ENCODE data around the gene DEDD2.

DEDD2 gene

DNA sequence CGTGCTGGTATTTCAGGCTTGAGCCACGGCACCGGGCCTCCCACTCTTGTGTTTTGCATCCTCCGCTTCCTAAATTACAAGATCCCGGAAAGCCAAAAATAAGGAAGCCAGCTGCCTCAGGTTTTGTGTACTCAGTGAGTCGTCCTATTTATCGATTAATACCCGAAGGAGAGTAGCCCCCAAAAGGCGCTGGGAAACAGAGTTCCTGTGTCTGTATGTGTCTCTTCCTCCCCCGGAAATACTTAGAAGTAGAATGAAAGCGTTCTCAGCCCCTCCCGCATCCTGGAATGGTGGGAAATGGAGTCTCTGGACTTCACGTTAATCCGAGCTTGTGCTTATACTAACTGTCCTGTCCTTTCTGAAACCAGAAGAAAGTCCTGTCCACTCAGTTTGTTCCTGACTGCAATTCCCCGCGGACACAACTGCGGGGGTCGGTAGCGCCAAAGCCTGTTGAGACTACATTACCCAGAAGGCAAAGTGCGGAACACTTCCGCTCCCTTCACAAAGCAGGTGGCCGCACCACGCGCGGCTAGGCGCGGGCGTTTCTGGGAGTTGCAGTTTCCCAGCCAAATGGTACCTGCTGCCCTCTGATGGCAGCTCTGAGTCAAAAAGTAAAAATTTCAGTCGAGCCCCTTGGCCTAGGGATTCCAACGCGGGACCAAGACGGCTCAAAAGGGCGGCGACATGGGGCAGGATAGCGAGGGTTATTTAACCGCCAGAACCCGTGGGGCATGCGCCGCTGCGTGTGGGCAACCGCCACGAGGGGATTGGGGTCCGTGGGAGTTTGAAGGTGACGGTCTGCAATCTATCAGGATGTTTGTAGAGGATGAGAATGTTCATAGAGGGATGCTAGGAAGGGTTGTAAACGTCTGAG lies 27.1 kb upstream of the DEDD2 start:
- Histone ChIP-seq H3K9ac (ENCODE audit: low read depth, low read length) (peak overlapping the region; percentile 82), H3K4me1 (ENCODE audit: insufficient read depth, low read length) (peaks cover 38% of the 10 kb centered on the region), H3K27me3 (ENCODE audit: insufficient read depth, low read length, poor library complexity) (no peaks in the 10 kb centered on the region), H3K36me3 (ENCODE audit: insufficient read depth, low read length) (peaks cover 24% of the 10 kb centered on the region), H3K9me3 (ENCODE audit: insufficient read depth, low read length, severe bottlenecking) (no peaks in the 10 kb centered on the region), H3K4me2 (ENCODE audit: insufficient read depth, low read length) (peak overlapping the region; percentile 97), H3K27ac (ENCODE audit: low read length) (peak overlapping the region; percentile 94), H3K4me3 (ENCODE audit: low read depth in 1 of 2, low read length in 2 of 2) (peak overlapping the region; percentile 65 to 70), H4K20me1 (ENCODE audit: insufficient read depth, low read length) (peaks cover 17% of the 10 kb centered on the region; the same call in 1 of the 2 replicates), H3K79me2 (ENCODE audit: insufficient read depth, low read length) (peaks cover 36% of the 10 kb centered on the region), H2AFZ (ENCODE audit: low read depth, low read length) (peak overlapping the region; percentile 74)
- DNase-seq (peak; percentile 95), ATAC-seq (ENCODE audit: insufficient read depth, low read depth) (peak; percentile 50)
- TF ChIP-seq, protein P1, sequence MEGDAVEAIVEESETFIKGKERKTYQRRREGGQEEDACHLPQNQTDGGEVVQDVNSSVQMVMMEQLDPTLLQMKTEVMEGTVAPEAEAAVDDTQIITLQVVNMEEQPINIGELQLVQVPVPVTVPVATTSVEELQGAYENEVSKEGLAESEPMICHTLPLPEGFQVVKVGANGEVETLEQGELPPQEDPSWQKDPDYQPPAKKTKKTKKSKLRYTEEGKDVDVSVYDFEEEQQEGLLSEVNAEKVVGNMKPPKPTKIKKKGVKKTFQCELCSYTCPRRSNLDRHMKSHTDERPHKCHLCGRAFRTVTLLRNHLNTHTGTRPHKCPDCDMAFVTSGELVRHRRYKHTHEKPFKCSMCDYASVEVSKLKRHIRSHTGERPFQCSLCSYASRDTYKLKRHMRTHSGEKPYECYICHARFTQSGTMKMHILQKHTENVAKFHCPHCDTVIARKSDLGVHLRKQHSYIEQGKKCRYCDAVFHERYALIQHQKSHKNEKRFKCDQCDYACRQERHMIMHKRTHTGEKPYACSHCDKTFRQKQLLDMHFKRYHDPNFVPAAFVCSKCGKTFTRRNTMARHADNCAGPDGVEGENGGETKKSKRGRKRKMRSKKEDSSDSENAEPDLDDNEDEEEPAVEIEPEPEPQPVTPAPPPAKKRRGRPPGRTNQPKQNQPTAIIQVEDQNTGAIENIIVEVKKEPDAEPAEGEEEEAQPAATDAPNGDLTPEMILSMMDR (IDR thresholded peaks at IDR 0.05; ENCODE audit: borderline replicate concordance, extremely low read depth, low read length, poor library complexity, severe bottlenecking), result peak; percentile 79
- TF ChIP-seq EZH2 (IDR thresholded peaks at IDR 0.05; ENCODE audit: borderline replicate concordance, low read depth, low read length, severe bottlenecking), result no peak

DNA sequence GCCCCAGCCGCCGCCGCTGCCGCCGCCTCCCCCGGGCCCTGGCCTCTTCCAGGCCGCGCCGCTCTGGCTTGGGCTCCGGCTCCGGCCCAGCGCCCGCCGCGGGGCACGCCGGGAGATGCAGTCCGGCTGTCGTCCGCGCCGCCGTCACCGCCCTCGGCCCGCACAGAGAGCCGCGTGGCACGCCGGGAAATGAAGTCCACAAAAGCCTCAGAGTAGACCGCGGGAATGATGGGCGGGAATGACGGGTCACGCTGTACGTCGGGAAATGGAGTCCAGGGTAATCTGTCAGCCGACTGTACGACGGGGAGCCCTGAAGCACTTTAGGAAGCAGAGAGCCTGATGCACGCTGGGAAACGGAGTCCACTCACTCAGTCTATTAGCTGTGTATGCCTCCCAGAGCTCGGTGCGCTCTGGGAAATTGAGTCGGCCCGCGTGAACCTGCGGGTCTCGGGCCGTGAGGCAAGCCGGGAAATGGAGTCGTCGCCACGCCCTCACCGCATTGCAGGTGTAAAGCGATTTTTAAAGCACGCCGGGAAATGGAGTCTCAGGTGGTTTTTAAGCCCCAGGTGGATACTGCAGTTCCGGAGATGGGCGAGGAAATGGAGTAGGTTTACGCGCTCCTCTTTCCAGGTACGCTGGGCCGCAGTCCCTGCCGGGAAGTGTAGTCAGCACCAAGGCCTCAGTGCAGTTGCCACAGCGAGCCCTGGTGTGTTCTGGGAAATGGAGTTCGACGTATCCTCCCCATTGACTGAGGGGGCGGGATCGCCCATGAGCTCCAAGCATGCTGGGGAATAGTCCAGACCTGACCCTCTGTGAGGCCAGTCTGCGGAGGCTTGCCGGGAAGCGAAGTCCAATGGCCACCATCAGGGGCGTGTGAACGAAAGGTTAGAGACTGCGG lies 25.3 kb upstream of the DEDD2 start, which contains the start of gene GSK3A:
GSK3A (minus strand) TSS at position 91 of the 898 bp plus-strand sequence. CDS start 137 bp downstream, outside the sequence.
- no peaks in the 10 kb centered on the region for H3K9me3 ChIP-seq (ENCODE audit: insufficient read depth, low read length, severe bottlenecking)
- DNase-seq (peak; percentile 97), ATAC-seq (ENCODE audit: insufficient read depth, low read depth) (peak; percentile 80)
- H4K20me1 ChIP-seq (ENCODE audit: insufficient read depth, low read length), result peaks cover 22% of the 10 kb centered on the region; the same call in 1 of the 2 replicates
- peak within 1 kb of the TSS; percentile 70 to 85 for H3K4me3 ChIP-seq (ENCODE audit: low read depth in 1 of 2, low read length in 2 of 2)
- H3K27ac ChIP-seq (ENCODE audit: low read length), result peak within 1 kb of the TSS; percentile 94
- H3K79me2 ChIP-seq (ENCODE audit: insufficient read depth, low read length), result peaks cover 51% of the 10 kb centered on the region
- H3K27me3 ChIP-seq (ENCODE audit: insufficient read depth, low read length, poor library complexity), result no peaks in the 10 kb centered on the region
- peaks cover 44% of the 10 kb centered on the region for H3K4me1 ChIP-seq (ENCODE audit: insufficient read depth, low read length)
- peak within 1 kb of the TSS; percentile 82 for H3K9ac ChIP-seq (ENCODE audit: low read depth, low read length)
- H3K36me3 ChIP-seq (ENCODE audit: insufficient read depth, low read length), result peaks cover 29% of the 10 kb centered on the region
- peak within 1 kb of the TSS; percentile 81 for H2AFZ ChIP-seq (ENCODE audit: low read depth, low read length)
- peak within 1 kb of the TSS; percentile 97 for H3K4me2 ChIP-seq (ENCODE audit: insufficient read depth, low read length)
- TF ChIP-seq, protein P1 (IDR thresholded peaks at IDR 0.05; ENCODE audit: borderline replicate concordance, extremely low read depth, low read length, poor library complexity, severe bottlenecking), result no peak

DNA sequence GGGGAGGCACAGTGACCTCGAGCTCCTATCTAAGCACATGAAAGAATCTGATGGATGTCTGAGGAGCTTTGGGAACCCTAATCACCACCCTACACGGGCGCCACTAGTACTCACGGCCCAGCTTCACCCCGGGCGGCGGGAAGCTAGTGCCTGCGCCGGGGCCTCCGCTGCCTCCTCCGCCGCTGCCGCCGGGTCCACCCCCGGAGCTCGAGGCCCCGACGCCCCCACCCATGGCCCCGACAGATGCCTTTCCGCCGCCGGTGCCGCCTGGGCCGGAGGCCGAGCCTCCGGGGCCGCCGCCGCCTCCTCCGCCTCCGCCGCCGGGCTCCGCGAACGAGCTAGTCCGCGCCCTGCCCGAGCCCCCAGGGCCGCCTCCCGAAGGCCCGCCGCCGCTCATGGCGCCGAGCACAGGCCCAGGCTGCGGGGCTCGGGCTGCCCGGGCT lies 24.6 kb upstream of the DEDD2 start:
- peaks cover 22% of the 10 kb centered on the region; the same call in 1 of the 2 replicates for H4K20me1 ChIP-seq (ENCODE audit: insufficient read depth, low read length)
- peaks cover 51% of the 10 kb centered on the region for H3K79me2 ChIP-seq (ENCODE audit: insufficient read depth, low read length)
- peak overlapping the region; percentile 70 to 85 for H3K4me3 ChIP-seq (ENCODE audit: low read depth in 1 of 2, low read length in 2 of 2)
- peak overlapping the region; percentile 94 for H3K27ac ChIP-seq (ENCODE audit: low read length)
- DNase-seq (no peak), ATAC-seq (ENCODE audit: insufficient read depth, low read depth) (no peak)
- peak overlapping the region; percentile 97 for H3K4me2 ChIP-seq (ENCODE audit: insufficient read depth, low read length)
- H2AFZ ChIP-seq (ENCODE audit: low read depth, low read length), result peak overlapping the region; percentile 56; the same call in 1 of the 2 replicates
- no peaks in the 10 kb centered on the region for H3K27me3 ChIP-seq (ENCODE audit: insufficient read depth, low read length, poor library complexity)
- peaks cover 30% of the 10 kb centered on the region for H3K36me3 ChIP-seq (ENCODE audit: insufficient read depth, low read length)
- H3K9me3 ChIP-seq (ENCODE audit: insufficient read depth, low read length, severe bottlenecking), result no peaks in the 10 kb centered on the region
- peak overlapping the region; percentile 82 for H3K9ac ChIP-seq (ENCODE audit: low read depth, low read length)
- TF ChIP-seq, protein P1 (IDR thresholded peaks at IDR 0.05; ENCODE audit: borderline replicate concordance, extremely low read depth, low read length, poor library complexity, severe bottlenecking), result no peak
- TF ChIP-seq EZH2 (IDR thresholded peaks at IDR 0.05; ENCODE audit: borderline replicate concordance, low read depth, low read length, severe bottlenecking), result no peak
- peaks cover 44% of the 10 kb centered on the region for H3K4me1 ChIP-seq (ENCODE audit: insufficient read depth, low read length)

Data from DND-41 (cell line).